Transverse colon (tissue), 4 donors: ENCODE results near the gene PLCB1. TPM values are rescaled to one million over a fixed set of nuclear protein-coding genes. Genes with fewer than 3 reads are reported as not detected.

Experiments
- DNase-seq: peaks from one replicate; pipeline ENCODE4 v3.0.0-alpha.2; 2019
- H3K27ac ChIP-seq, 4 donors: fragments of 200-600 bp; sonication (generic); 2 replicates each; pipeline ENCODE4 v1.5.1; 2016 to 2018; ENCODE audit warnings: inconsistent platforms in 4 of 4
- H3K27me3 ChIP-seq: fragments of 200-600 bp; sonication (generic); 2 replicates; pipeline ENCODE4 v1.5.1; 2017; ENCODE audit warnings: inconsistent platforms
- H3K36me3 ChIP-seq, 4 donors: fragments of 200-600 bp; sonication (generic); 2 replicates each; pipeline ENCODE4 v1.5.1; 2017 to 2019; ENCODE audit warnings: inconsistent platforms in 4 of 4
- H3K4me1 ChIP-seq, 4 donors: fragments of 200-600 bp; sonication (generic); 2 replicates each; pipeline ENCODE4 v1.5.1; 2017 to 2020; ENCODE audit warnings: inconsistent platforms in 4 of 4
- H3K4me3 ChIP-seq, 4 donors: fragments of 200-600 bp; sonication (generic); 1 replicate in 1 of 4; 2 replicates in 3 of 4; pipeline versions ENCODE4 v1.5.1 to v1.6.1; 2017 to 2019; ENCODE audit warnings: inconsistent platforms in 4 of 4
- H3K9me3 ChIP-seq, 2 donors: fragments of 200-600 bp; sonication (generic); 2 replicates each; pipeline ENCODE4 v1.5.1; 2017 to 2019; ENCODE audit warnings: inconsistent platforms in 2 of 2
- CTCF ChIP-seq, 5 experiments: fragments of 200-600 bp in 3 of 5; fragments of 450-650 bp in 2 of 5; sonication (generic) in 3 of 5; IDR thresholded peaks; 1 replicate in 2 of 5; 2 replicates in 3 of 5; pipeline ENCODE4 v1.5.1; 2016 to 2017; ENCODE audit warnings: antibody characterized with exemption in 5 of 5, inconsistent platforms in 3 of 5, mild to moderate bottlenecking in 2 of 5, moderate library complexity in 1 of 5
- EP300 ChIP-seq: sonication (generic); formaldehyde crosslinking; IDR thresholded peaks from one replicate; pipeline ENCODE4 v1.6.1; 2017; ENCODE audit warnings: antibody characterized with exemption, low read depth
- POLR2A ChIP-seq: fragments of 450-650 bp; IDR thresholded peaks from one replicate; pipeline ENCODE4 v1.6.1; 2016; ENCODE audit warnings: antibody characterized with exemption, mild to moderate bottlenecking, moderate library complexity
- POLR2AphosphoS5 ChIP-seq, 3 donors: sonication (generic); formaldehyde crosslinking; IDR thresholded peaks; one replicate each; pipeline ENCODE4 v1.6.1; 2016; ENCODE audit warnings: antibody characterized with exemption in 3 of 3
- WGBS, 2 donors: methylation state at CpG; one replicate each; pipeline ENCODE4 v1.1.5; 2018; ENCODE audit warnings: low coverage in 1 of 2; 5-methylcytosine and 5-hydroxymethylcytosine counted together
- in situ Hi-C, 4 donors: fragments of 200-750 bp; cut with MboI; loops; one replicate each; pipeline versions ENCODE4 v1.15.0 to v1.15.1; 2017; ENCODE audit warnings: low sequenced_read_pairs in 3 of 4, low pct_ligation_motif_present in 1 of 4, low pct_unique_long_range_greater_than_20kb in 1 of 4
- intact Hi-C: fragments of 100-400 bp; cut with DNase I; formaldehyde crosslinking; loops from one replicate; pipeline ENCODE4 v1.15.1; 2023; ENCODE audit warnings: low total_unique reads
- total RNA-seq, 4 donors: library from RNA; depleted of rRNA; stranded (reverse); fragments of >200 nt; gene quantifications; one replicate each; pipeline ENCODE4 v1.1.0, GENCODE V29; 2016

Gene PLCB1
- total RNA-seq, 4 donors from 2014 or later: 13.1 to 18.6 (median 15.8) TPM

DNA sequence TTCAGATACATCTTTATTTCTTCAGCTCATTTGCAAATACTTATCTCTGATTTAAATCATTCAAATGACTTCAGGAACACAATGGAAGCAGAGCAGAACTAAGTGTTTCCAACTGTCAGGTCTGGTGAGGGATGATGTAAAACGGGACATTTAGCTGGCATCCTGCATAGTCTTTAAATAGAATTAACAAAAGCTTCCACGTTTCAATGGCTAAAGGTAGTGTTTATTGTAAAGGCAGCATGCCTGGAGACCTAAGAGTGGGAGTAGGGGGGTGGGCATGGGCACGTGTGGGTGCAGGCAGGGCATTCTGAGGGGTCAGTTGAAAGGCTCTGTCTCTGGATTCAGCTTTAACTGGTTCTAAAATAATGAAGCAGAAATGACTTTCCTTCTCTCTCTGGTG is 174.9 kb downstream of the PLCB1 start:
- Histone ChIP-seq H3K27ac (no peak overlapping the region), H3K4me3 (no peak overlapping the region), H3K4me1 (peaks cover 0 to 2% (median 0%) of the 10 kb centered on the region in 4 donors), H3K27me3 (no peaks in the 10 kb centered on the region), H3K36me3 (no peaks in the 10 kb centered on the region), H3K9me3 (no peaks in the 10 kb centered on the region)
- 0 to 27% methylated on average over 1 to 3 of the region's 3 CpGs for WGBS, 2 donors
- intact Hi-C loops: no loop called here
- in situ Hi-C loops: loop anchor here in 2 of 4 donors (10.0 to 25.0 kb wide), 2 partner anchors 170 to 172 kb away; partner anchors contain the start of gene PLCB1 (in 2 of the 2)
- TF ChIP-seq EP300 (no peak), POLR2A (no peak), POLR2AphosphoS5 (IDR thresholded peaks at IDR 0.05) (no peak), CTCF (IDR thresholded peaks at IDR 0.05) (no peak)
- DNase-seq: no peak

DNA sequence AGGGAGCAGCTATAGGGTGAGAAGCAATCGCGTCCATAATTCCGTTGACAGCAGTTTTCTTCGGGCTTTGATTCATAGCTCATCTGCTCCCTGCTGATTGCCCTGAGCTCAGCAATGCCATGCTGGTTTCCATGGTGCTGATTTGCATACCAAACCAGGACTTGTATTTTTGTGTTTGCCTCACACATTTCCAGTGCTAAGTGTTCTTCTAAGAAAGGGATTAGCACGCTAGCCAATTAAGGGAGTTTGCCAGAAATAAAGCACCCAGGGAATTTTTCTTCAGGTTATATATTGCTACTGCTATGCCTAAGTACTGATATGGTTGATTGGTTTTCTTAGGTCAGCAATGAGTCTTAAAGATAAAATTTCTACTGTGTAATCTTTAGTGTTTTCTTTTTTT is 177.6 kb downstream of the PLCB1 start:
- Histone ChIP-seq H3K27me3 (no peaks in the 10 kb centered on the region), H3K36me3 (no peaks in the 10 kb centered on the region), H3K27ac (no peak overlapping the region), H3K9me3 (no peaks in the 10 kb centered on the region), H3K4me3 (no peak overlapping the region), H3K4me1 (no peaks in the 10 kb centered on the region)
- intact Hi-C loops (no loop called here), in situ Hi-C loops (loop anchor here in 2 of 4 donors (10.0 to 25.0 kb wide), 2 partner anchors 172 to 175 kb away; partner anchors contain the start of gene PLCB1 (in 2 of the 2))
- TF ChIP-seq POLR2A (no peak), POLR2AphosphoS5 (IDR thresholded peaks at IDR 0.05) (no peak), CTCF (IDR thresholded peaks at IDR 0.05) (no peak), EP300 (no peak)
- 73 to 81% methylated on average over 5 of the region's 5 CpGs for WGBS, 2 donors
- DNase-seq: no peak

DNA sequence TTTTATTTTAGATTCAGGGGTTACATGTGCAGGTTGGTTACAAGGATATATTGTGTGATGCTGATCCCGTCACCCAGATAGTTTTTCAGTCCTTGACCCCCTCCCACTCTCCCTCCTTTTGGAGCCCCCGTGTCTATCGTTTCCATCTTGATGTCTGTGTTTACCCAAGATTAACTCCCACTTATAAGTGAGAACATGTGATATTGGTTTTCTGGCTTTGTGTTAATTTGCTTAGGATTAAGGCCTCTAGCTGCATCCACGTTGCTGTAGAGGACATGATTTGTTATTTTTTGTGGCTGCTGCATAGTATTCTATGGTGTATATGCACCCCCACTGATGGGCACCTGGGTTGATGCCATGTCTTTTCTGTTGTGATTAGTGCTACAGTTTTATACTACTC is 178.6 kb downstream of the PLCB1 start:
- 67 to 70% methylated on average over 3 to 4 of the region's 4 CpGs for WGBS, 2 donors
- in situ Hi-C loops: loop anchor here in 1 of 4 donors (25.0 kb wide), 1 partner anchor 173 kb away; the partner anchor contains the start of gene PLCB1
- no peaks in the 10 kb centered on the region for H3K27me3 ChIP-seq
- no peak overlapping the region for H3K4me3 ChIP-seq
- DNase-seq: no peak
- TF ChIP-seq POLR2AphosphoS5 (IDR thresholded peaks at IDR 0.05): no peak
- TF ChIP-seq EP300: no peak
- TF ChIP-seq POLR2A: no peak
- no peak for TF ChIP-seq CTCF (IDR thresholded peaks at IDR 0.05)
- no peaks in the 10 kb centered on the region for H3K9me3 ChIP-seq
- intact Hi-C loops: no loop called here
- H3K27ac ChIP-seq: no peak overlapping the region
- H3K36me3 ChIP-seq: no peaks in the 10 kb centered on the region
- H3K4me1 ChIP-seq: no peaks in the 10 kb centered on the region

- no peak overlapping the region for H3K4me3 ChIP-seq
- no peaks in the 10 kb centered on the region for H3K27me3 ChIP-seq
- intact Hi-C loops (no loop called here), in situ Hi-C loops (loop anchor here in 1 of 4 donors (25.0 kb wide), 1 partner anchor 176 kb away; the partner anchor contains the start of gene PLCB1)
- DNase-seq: no peak
- TF ChIP-seq POLR2A (no peak), POLR2AphosphoS5 (IDR thresholded peaks at IDR 0.05) (no peak), EP300 (no peak), CTCF (IDR thresholded peaks at IDR 0.05) (no peak)
- no peaks in the 10 kb centered on the region for H3K9me3 ChIP-seq
- WGBS, 2 donors: 88 to 95% methylated on average over 1 of the region's 1 CpG
- no peaks in the 10 kb centered on the region for H3K36me3 ChIP-seq
- H3K27ac ChIP-seq: no peak overlapping the region
- no peaks in the 10 kb centered on the region for H3K4me1 ChIP-seq
Observed at GRCh38 chr20:8313073-8313472, 181.0 kb downstream of the PLCB1 start.
